HepG2 (cell line): ENCODE data around the gene PARN. TPM values are rescaled to one million over a fixed set of nuclear protein-coding genes. Genes with fewer than 3 reads are reported as not detected.

ENCODE experiments used
- EHMT2 ChIP-seq: fragments of 200-600 bp; sonication (generic); IDR thresholded peaks from 2 replicates; pipeline ENCODE4 v1.7.0; 2017; ENCODE audit warnings: antibody characterized with exemption, low read depth, low read length, borderline replicate concordance
- HCFC1 ChIP-seq: fragments of 150-350 bp; IDR thresholded peaks from 2 replicates; pipeline ENCODE4 v1.6.1; 2014; ENCODE audit warnings: low read depth, low read length
- MAFG ChIP-seq: sonication (generic); formaldehyde crosslinking; IDR thresholded peaks from 2 replicates; pipeline ENCODE4 v1.5.1; 2020; ENCODE audit warnings: mild to moderate bottlenecking, missing genetic modification reagents
- MYPOP ChIP-seq: sonication (generic); formaldehyde crosslinking; IDR thresholded peaks from 2 replicates; pipeline ENCODE4 v1.8.1; 2023; ENCODE audit warnings: mild to moderate bottlenecking, moderate library complexity, missing genetic modification reagents
- NCOR1 ChIP-seq: fragments of 200-600 bp; sonication (generic); IDR thresholded peaks from 2 replicates; pipeline ENCODE4 v1.7.0; 2017; ENCODE audit warnings: antibody characterized with exemption, low read length, borderline replicate concordance
- NR2F1 ChIP-seq, 2 experiments: fragments of 450-650 bp in 1 of 2; formaldehyde crosslinking in 1 of 2; IDR thresholded peaks; 2 replicates each; pipeline versions ENCODE4 v1.5.0 to v1.6.1; 2016 to 2020; ENCODE audit warnings: mild to moderate bottlenecking in 1 of 2, missing compliant biosample characterization in 1 of 2, missing genetic modification reagents in 1 of 2, moderate library complexity in 1 of 2
- PAWR ChIP-seq: sonication (generic); formaldehyde crosslinking; IDR thresholded peaks from 2 replicates; pipeline ENCODE4 v1.4.0; 2020; ENCODE audit warnings: missing genetic modification reagents, mild to moderate bottlenecking, borderline replicate concordance
- POLR2A ChIP-seq, 2 experiments: IDR thresholded peaks; 2 replicates each; pipeline ENCODE4 v1.6.1; 2011; ENCODE audit warnings: low read depth in 2 of 2, low read length in 2 of 2, mild to moderate bottlenecking in 1 of 2, moderate library complexity in 1 of 2; ENCODE audit not compliant: insufficient read depth in 1 of 2
- RFXAP ChIP-seq: sonication (generic); formaldehyde crosslinking; IDR thresholded peaks from 2 replicates; pipeline ENCODE4 v1.4.0; 2020; ENCODE audit warnings: missing genetic modification reagents, borderline replicate concordance
- SETDB1 ChIP-seq: sonication (generic); formaldehyde crosslinking; IDR thresholded peaks from 2 replicates; pipeline ENCODE4 v1.5.1; 2020; ENCODE audit warnings: missing genetic modification reagents, mild to moderate bottlenecking, borderline replicate concordance
- SIX4 ChIP-seq: sonication (generic); formaldehyde crosslinking; IDR thresholded peaks from 2 replicates; pipeline ENCODE4 v1.4.0; 2020; ENCODE audit warnings: missing genetic modification reagents
- SMARCE1 ChIP-seq: fragments of 450-650 bp; IDR thresholded peaks from 2 replicates; pipeline ENCODE4 v1.6.1; 2017; ENCODE audit warnings: borderline replicate concordance
- SNAI1 ChIP-seq: sonication (generic); formaldehyde crosslinking; IDR thresholded peaks from 2 replicates; pipeline ENCODE4 v1.5.0; 2020; ENCODE audit warnings: mild to moderate bottlenecking, missing genetic modification reagents, borderline replicate concordance
- SOX13 ChIP-seq, 3 experiments: fragments of 450-650 bp in 1 of 3; sonication (generic) in 1 of 3; formaldehyde crosslinking in 1 of 3; IDR thresholded peaks in 2 of 3; conservative IDR thresholded peaks in 1 of 3; 2 replicates each; pipeline versions ENCODE4 v1.5.0 to v1.6.1; 2016 to 2020; ENCODE audit warnings: antibody characterized with exemption in 1 of 3, mild to moderate bottlenecking in 1 of 3, missing compliant biosample characterization in 1 of 3, missing genetic modification reagents in 1 of 3, moderate library complexity in 1 of 3
- SYNCRIP ChIP-seq: fragments of 200-400 bp; formaldehyde crosslinking; IDR thresholded peaks from 2 replicates; pipeline ENCODE4 v1.6.1; 2018; ENCODE audit warnings: mild to moderate bottlenecking, low read depth, low read length; ENCODE audit not compliant: insufficient read depth
- TRAFD1 ChIP-seq: sonication (generic); formaldehyde crosslinking; IDR thresholded peaks from 2 replicates; pipeline ENCODE4 v1.5.1; 2020; ENCODE audit warnings: missing genetic modification reagents, mild to moderate bottlenecking, borderline replicate concordance
- YY1 ChIP-seq: IDR thresholded peaks from 2 replicates; pipeline ENCODE4 v1.6.1; 2011; ENCODE audit warnings: low read length, low read depth, moderate library complexity, mild to moderate bottlenecking; ENCODE audit not compliant: insufficient read depth, insufficient replicate concordance
- ZFP41 ChIP-seq: sonication (generic); formaldehyde crosslinking; IDR thresholded peaks from 2 replicates; pipeline ENCODE4 v1.4.0; 2020; ENCODE audit warnings: mild to moderate bottlenecking, missing genetic modification reagents, borderline replicate concordance
- ZNF180 ChIP-seq: sonication (generic); formaldehyde crosslinking; IDR thresholded peaks from 2 replicates; pipeline ENCODE4 v1.4.0; 2020; ENCODE audit warnings: low read depth, missing genetic modification reagents, borderline replicate concordance
- ZNF205 ChIP-seq: IDR thresholded peaks from 2 replicates; pipeline ENCODE4 v1.6.1; 2018; ENCODE audit warnings: missing biosample characterization, missing genetic modification reagents
- ZNF3 ChIP-seq: IDR thresholded peaks from 2 replicates; pipeline ENCODE4 v1.7.0; 2017; ENCODE audit warnings: inconsistent platforms
- ZNF446 ChIP-seq: sonication (generic); formaldehyde crosslinking; IDR thresholded peaks from 2 replicates; pipeline ENCODE4 v1.5.0; 2020; ENCODE audit warnings: mild to moderate bottlenecking, missing genetic modification reagents
- ZNF615 ChIP-seq: sonication (generic); formaldehyde crosslinking; IDR thresholded peaks from 2 replicates; pipeline ENCODE4 v1.5.0; 2020; ENCODE audit warnings: mild to moderate bottlenecking, missing genetic modification reagents, borderline replicate concordance
- ZSCAN31 ChIP-seq: sonication (generic); formaldehyde crosslinking; IDR thresholded peaks from 2 replicates; pipeline ENCODE4 v1.5.0; 2020; ENCODE audit warnings: low read depth, mild to moderate bottlenecking, missing genetic modification reagents
- polyA plus RNA-seq, 8 experiments: library from polyadenylated mRNA; depleted of rRNA in 3 of 8; stranded (reverse) in 7 of 8; unstranded in 1 of 8; fragments of >200 nt; fragmentation: Illumina TruSeq in 4 of 8; extraction: Trizol in 4 of 8; gene quantifications; 2 replicates each; pipeline versions ENCODE4 v1.2.1 to v1.2.3, GENCODE V29; 2011 to 2016; ENCODE audit warnings: low read depth in 4 of 8, missing spikeins in 1 of 8, mixed read lengths in 1 of 8; ENCODE audit not compliant: insufficient read depth in 1 of 8
- total RNA-seq, 5 experiments: library from RNA; depleted of rRNA; stranded (reverse); fragments of >200 nt; fragmentation: Illumina TruSeq; extraction: Trizol; gene quantifications; 2 replicates each; pipeline ENCODE4 v1.2.3, GENCODE V29; 2016; ENCODE audit warnings: low read depth in 1 of 5

Gene PARN
- total and polyA plus RNA-seq, 2 of the 13 experiments (the other 11 are each of a cell fraction or from before 2014, with no cell fraction given), result 13.3 to 47.6 TPM

- TF ChIP-seq ZNF446 (CRISPR knock-in tag) (no peak), SYNCRIP (no peak), PAWR (CRISPR knock-in tag) (no peak), RFXAP (CRISPR knock-in tag) (no peak), SOX13 (IDR thresholded peaks at IDR 0.05) (no peak), SOX13 (CRISPR knock-in tag; conservative IDR thresholded peaks at IDR 0.05 in 1 of 2, IDR thresholded peaks at IDR 0.05 in 1 of 2) (peak in 1 of 2 experiments; percentile 62; a peak in 2 of 4 replicates), TRAFD1 (CRISPR knock-in tag) (peak; percentile 90; the same call in 1 of the 2 replicates), YY1 (peak; percentile 83), ZNF205 (CRISPR knock-in tag) (0 out of 2 replicates have a peak, but pooled peaks have one; percentile 14), NCOR1 (no peak; the same call in 1 of the 2 replicates), ZFP41 (no peak), NR2F1 (CRISPR knock-in tag; IDR thresholded peaks at IDR 0.05) (no peak), SETDB1 (CRISPR knock-in tag) (no peak), SMARCE1 (no peak), SIX4 (CRISPR knock-in tag) (0 out of 2 replicates have a peak, but pooled peaks have one; percentile 44), MYPOP (no peak), ZNF3 (peak; percentile 77; the same call in 1 of the 2 replicates), SNAI1 (CRISPR knock-in tag) (no peak), HCFC1 (no peak), MAFG (CRISPR knock-in tag) (peak; percentile 99), ZNF180 (no peak), ZSCAN31 (CRISPR knock-in tag) (no peak), ZNF615 (CRISPR knock-in tag) (peak; percentile 82; the same call in 1 of the 2 replicates), POLR2A (IDR thresholded peaks at IDR 0.05; ENCODE audit: insufficient read depth in 1 of 2, low read depth in 2 of 2, low read length in 2 of 2) (0 out of 4 replicates have a peak, but pooled peaks of 1 of the 2 experiments have one; percentile 22), EHMT2 (no peak)
Observed at GRCh38 chr16:14501331-14502255, 128.5 kb downstream of the PARN start (continued).
